DND-41 (cell line): ENCODE results near the gene SLC25A19.

Experiments
- CTCF ChIP-seq: IDR thresholded peaks from 2 replicates; pipeline ENCODE4 v1.5.1; 2012; ENCODE audit warnings: borderline replicate concordance, low read length, moderate library complexity, mild to moderate bottlenecking; ENCODE audit not compliant: poor library complexity, severe bottlenecking; ENCODE audit errors: extremely low read depth
- EZH2 ChIP-seq: IDR thresholded peaks from 3 replicates; pipeline ENCODE4 v1.6.1; 2012; ENCODE audit warnings: borderline replicate concordance, low read depth, mild to moderate bottlenecking, moderate library complexity, low read length, inconsistent platforms; ENCODE audit not compliant: severe bottlenecking

DNA sequence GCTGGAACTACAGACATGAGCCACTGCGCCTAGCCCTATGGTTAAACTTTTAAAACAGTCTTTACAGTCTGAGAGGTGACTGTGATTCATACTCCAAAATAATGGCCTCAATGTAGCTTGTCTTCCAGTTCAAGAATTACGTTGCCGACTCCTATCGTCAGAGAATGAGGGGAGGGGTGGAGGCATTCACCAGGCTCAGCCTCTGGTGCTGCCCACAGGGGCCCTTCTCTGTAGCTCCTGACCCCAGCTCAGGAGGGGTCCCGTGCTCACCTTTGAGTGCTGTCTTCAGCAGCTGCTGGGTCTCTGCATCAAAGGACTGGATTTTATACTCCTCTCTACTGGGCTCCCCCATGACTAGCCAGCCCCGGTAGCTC lies 19.4 kb downstream of the SLC25A19 start:
- TF ChIP-seq CTCF (no peak), EZH2 (no peak)
